NCI-H526 treated with DMSO at 0.1 percent for 48 hours (cell line): ENCODE results near the gene HSPA1A.
"Not testable (repeated sequence)": the region's sequence is repeated elsewhere in the genome, so short reads cannot be mapped to it uniquely, and the experiment has no call there.

Experiments
- DNase-seq: peaks from one replicate; lab custom pipeline; 2025; lab: John Stamatoyannopoulos, UW

Gene HSPA1A

GRCh38 chr6:31836474-31837368, 21.4 kb downstream of the HSPA1A start:
- DNase-seq = no peak

GRCh38 chr6:31837369-31838113, 22.2 kb downstream of the HSPA1A start:
- DNase-seq = no peak

DNA sequence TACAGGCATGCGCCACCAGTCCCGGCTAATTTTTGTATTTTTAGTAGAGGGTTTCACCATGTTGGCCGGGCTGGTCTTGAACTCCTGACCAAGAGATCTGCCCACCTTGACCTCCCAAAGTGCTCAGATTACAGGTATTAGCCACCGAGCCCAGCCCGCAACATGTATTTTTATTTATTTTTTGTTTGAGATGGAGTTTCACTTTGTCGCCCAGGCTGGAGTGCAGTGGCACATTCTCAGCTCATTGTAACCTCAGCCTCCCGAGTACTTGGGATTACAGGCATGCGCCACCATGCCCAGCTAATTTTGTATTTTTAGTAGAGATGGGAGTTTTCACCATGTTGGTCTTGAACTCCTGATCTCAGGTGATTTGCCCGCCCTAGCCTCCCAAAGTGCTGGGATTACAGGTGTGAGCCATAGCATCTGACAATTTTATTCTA, 22.8 kb downstream of the HSPA1A start:
- DNase-seq = not testable (repeated sequence)

DNA sequence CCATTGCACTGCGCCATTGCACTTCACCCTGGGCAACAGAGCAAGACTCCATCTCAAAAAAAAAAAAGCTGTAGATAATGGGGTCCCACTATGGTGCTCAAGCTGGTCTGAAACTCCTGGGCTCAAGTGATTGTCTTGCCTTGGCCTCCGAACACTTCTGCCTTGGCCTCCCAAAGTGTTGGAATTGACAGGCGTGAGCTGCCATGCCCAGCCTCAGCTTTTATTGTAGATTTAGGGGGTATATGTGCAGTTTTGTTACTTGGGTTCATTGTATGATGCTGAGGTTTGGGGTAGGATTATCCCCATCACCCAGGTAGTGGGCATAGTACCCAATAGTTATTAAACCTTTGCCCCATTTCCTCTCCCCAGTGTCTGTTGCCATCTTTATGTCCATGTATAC, 23.6 kb downstream of the HSPA1A start:
- DNase-seq = no peak

DNA sequence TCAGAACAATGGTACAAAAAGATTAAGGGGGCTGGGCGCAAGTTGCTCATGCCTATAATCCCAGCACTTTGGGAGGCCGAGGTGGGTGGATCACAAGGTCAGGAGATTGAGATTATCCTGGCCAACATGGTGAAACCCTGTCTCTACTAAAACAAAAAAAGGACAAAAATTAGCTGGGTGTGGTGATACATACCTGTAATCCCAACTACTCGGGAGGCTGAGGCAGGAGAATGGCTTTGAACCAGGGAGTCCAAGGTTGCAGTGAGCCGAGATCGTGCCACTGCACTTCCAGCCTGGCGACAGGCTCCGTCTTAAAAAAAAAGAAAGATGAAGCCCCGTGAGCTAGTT, 24.4 kb downstream of the HSPA1A start:
- not testable (repeated sequence) for DNase-seq

DNA sequence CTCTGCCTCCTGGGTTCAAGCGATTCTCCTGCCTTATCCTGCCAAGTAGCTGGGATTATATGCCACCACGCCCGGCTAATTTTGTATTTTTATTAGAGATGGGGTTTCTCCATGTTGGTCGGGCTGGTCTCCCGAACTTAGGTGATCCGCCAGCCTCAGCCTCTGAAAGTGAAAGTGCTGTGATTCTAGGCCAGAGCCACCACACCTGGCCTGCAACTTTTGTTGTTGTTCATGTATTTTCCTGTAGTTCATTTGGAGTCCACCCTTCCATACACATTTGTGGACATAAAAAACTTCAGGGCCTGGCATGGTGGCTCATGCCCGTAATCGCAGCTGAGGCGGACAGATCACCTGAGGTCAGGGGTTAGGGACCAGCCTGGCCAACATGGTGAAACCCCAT, 26.7 kb downstream of the HSPA1A start:
- DNase-seq = no peak

DNA sequence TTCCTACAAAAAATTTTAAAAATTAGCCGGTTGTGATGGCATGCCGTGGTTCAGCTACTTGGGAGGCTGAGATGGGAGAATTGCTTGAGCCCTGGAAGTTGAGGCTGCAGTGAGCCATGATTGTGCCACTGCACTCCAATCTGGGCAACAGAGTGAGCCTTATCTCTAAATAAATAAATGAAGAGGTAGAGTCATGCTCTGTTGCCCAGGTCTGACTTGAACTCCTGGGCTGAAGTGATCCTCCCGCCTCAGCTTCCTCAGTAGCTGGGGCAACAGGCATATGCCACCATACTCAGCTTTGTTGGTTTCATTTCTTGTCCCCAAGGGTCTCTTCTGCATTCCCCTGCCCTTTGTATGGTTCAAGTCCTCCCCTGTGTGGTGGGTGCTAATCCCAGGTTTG, 29.2 kb downstream of the HSPA1A start:
- no peak for DNase-seq

DNA sequence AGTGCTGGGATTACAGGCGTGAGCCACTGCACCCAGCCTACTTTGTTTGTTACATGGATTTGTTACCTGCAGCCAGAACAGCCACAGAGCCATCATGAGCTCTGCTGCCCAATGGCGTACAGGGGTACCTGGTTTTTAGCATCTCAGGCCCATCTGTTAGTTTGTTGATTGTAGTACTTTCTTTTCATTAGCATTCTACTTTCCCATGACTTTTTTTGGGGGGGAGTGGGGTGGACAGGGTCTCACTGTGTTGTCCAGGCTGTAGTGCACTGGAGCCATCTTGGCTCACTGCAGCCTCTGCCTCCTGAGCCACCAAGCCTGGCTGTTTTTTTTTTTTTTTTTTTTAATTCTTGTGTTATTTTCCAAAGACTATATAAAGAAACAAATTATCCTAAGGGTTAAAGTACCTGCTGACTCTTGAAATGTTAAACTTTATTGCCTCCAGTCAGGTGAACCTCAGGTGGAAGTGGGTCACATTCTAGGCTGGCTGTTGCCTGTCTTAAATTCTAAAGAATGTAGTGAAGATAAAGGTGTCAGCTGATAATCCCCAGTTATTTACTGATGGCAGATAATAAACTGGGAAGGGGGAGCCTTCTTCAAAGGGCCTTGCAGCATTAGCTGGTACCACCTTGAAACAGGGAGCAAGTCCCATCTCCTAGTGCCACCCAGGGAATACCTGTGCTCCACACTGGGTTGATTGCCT, 32.1 kb downstream of the HSPA1A start:
- no peak for DNase-seq

DNA sequence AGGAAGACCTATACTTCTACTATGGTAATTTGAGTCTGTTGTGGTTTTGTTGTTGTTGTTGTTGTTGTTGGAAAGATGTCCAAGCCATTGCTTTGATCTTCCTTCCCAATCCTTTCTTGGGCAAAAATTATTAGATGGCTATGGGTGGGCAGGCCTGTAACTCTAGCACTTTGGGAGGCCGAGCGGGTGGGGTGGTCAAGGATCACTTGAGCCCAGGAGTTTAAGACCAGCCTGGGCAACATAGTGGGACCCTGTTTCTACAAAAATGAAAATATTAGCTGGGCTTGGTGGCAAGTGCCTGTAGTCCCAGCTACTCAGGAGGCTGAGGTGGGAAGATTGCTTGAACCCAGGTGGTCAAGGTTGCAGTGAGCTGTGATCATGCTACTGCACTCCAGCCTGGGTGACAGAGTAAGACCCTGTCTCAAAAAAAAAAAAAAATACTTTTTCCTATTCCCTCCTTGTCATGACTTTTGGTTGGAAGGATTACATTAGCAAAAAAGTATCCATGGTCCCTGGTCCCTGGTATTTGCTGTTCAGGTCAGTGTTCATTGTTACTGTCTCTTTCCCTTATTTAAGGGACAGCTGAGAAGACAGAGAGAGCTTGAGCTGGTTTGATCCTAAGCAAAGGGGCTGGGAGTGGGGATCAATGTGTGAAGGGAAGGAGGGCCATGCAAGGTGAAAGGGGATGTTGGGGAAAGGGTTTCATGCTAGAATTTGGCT, 35.6 kb downstream of the HSPA1A start:
- DNase-seq = no peak

DNA sequence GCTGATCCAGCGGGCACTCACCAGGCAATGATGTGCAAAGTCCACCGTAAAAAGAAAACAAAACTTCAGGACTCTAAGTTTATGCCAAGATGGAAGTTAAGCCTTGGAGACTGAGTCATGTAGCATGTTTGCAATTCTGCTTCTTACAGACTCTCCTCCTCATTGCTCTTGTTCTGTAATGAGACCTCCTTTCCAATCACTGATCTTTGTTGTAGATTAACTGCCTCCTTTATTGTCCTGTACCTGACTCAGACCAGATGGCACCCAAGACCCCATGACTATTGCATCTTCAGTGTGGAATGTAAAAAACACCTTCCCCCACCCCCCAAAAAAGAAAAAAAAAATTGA, 36.1 kb downstream of the HSPA1A start:
- DNase-seq = no peak

DNA sequence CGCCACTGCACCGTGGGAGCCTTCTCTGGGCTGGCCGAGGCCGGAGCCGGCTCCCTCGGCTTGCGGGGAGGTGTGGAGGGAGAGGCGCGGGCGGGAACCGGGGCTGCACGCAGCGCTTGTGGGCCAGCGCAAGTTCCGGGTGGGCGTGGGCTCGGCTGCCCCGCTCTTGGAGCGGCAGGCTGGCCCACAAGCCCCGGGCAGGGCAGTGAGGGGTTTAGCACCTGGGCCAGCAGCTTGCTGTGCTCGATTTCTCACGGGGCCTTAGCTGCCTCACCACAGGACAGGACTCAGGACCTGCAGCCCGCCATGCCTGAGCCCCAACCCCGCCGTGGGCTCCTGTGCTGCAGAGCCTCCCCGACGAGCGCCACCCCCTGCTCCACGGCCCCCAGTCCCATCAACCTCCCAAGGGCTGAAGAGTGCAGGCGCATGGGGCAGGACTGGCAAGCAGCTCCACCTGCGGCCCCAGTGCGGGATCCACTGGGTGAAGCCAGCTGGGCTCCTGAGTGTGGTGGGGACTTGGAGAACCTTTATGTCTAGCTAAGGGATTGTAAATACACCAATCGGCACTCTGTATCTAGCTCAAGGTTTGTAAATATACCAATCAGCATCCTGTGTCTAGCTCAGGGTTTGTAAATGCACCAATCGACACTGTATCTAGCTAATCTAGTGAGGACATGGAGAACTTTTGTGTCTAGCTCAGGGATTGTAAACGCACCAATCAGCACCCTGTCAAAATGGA, 36.8 kb downstream of the HSPA1A start:
- not testable (repeated sequence) for DNase-seq

DNA sequence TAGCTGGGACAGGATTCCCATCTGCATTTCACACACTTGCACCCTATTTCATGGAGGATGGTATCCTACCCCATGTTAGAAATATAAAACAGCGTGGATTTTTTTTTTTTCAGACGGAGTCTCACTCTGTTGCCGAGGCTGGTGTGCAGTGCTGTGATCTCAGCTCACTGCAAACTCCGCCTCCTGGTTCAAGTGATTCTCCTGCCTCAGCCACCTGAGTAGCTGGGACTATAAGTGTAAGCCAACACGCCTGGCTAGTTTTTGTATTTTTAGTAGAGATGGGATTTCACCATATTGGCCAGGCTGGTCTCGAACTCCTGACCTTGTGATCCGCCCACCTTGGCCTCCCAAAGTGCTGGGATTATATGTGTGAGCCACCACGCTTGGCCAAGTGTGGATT, 42.4 kb downstream of the HSPA1A start:
- DNase-seq = not testable (repeated sequence)

GRCh38 chr6:31858707-31859106, 43.4 kb downstream of the HSPA1A start:
- DNase-seq = no peak

GRCh38 chr6:31859923-31860322, 44.6 kb downstream of the HSPA1A start:
- no peak for DNase-seq

DNA sequence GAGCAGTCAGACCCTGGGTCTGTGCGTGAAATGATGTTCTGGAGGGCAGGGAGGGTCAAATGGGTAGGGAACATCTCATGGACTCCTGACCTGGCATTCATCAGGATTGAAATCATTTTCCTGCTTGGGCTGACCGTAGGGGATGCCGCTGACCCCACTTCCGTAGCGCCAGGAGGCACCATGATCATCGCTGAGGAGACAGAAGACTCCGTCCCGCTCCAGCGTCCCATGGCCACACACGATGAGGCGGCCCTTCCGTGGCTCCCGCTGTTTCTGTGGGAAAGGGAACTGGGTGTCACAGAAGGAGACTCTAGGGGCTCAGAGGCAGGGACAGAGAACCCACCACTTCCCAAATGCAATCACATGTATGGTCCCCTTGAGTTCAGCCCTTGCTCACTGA, 45.0 kb downstream of the HSPA1A start:
- no peak for DNase-seq

DNA sequence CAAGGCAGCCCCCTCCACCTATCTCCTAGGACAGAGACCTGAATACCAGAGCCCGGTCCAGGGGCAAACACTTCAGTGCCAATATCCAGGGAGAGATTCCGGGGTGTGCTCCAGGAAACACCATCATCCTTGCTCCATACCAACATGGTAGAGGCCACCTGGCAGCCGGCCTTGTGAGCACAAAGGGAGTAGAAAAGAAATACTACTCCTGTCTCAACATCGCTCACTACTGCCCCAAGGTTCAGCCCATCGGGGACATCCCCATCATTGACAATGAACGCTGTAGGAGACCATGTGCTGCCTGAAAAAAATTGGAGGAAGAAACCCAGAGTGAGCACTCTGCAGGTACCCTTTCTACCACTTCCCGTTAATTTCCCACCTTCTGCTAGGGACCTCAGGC, 45.8 kb downstream of the HSPA1A start:
- no peak for DNase-seq

DNA sequence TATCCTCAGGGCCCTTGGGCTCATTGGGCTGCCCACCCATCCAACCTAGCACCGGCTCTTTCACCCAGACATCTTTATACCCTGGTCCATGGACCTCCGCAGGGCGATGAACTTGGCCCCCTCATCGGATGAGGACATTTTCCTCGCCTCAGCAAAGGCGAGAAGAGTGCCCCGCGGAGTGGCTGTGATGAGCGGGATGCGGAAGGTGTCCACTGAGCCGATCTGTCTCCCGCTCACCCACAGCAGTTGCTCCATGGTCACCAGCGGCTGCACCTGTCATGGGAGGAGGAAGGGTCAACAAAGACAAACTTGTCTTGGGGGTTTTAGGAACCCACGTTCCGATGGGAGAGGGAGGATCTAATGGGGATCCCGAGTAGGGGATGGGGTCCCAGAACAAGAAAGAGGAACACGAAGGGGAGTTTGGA, 46.6 kb downstream of the HSPA1A start:
- DNase-seq = no peak

GRCh38 chr6:31862344-31863235, 47.2 kb downstream of the HSPA1A start, which contains the start of gene NEU1:
Gene NEU1 (minus strand): TSS chr6:31862821. CDS start chr6:31862776, 45 bp downstream.
- peak; percentile 99 for DNase-seq

DNA sequence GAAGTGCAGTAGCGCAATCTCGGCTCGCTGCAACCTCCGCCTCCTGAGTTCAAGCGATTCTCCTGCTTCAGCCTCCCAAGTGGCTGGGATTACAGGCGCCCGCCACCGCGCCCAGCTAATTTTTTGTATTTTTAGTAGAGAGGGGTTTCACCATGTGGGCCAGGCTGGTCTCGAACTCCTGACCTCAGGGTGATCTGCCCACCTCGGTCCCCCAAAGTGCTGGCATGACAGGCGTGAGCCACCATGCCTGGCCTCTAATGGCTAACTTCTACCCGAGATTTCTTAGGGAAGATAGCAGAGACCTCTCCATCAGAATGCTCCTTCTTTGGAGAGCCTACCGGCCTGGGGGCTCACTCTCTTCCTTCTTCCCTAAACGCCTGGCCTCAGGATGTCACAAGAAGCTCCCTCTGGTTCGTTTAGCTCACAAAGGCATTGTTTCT, 48.8 kb downstream of the HSPA1A start:
- DNase-seq = not testable (repeated sequence)

DNA sequence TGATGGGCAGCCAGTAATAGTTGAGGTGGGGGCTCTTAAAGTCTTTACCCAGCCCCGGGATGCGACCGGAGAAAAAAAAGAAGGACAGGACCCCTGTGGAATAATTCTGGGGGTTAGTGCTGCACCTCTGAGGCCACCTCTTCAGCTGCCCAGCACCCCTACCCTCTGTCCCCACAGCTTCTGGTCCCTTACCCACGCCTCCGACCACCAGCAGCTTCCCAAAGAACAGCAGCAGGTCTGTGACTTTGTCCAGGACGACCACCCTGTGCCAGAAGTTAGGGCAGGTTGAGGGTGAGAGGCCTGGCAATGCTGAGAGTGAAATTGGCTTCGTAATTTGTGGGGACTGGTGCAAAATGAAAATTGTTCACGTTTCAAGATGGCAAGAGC, 49.5 kb downstream of the HSPA1A start:
- DNase-seq = no peak
